SJSA1 (cell line): Measurements from ENCODE around the gene MAGI1. TPM values are rescaled to one million over a fixed set of nuclear protein-coding genes. Genes with fewer than 3 reads are reported as not detected.

Experiments
- DNase-seq, 2 experiments: peaks; one replicate each; pipeline ENCODE4 v3.0.0-alpha.2; 2015 to 2020; ENCODE audit warnings: low spot score in 2 of 2, low read depth in 1 of 2
- H3K27ac ChIP-seq: fragments of 250-450 bp; sonication (Bioruptor Pico); 2 replicates; pipeline ENCODE4 v1.5.1; 2020; ENCODE audit warnings: mild to moderate bottlenecking, moderate library complexity
- H3K27me3 ChIP-seq: fragments of 250-450 bp; sonication (Bioruptor Pico); replicated peaks from 2 replicates; pipeline ENCODE4 v1.5.1; 2020; ENCODE audit warnings: mild to moderate bottlenecking, moderate library complexity
- H3K36me3 ChIP-seq: fragments of 250-450 bp; sonication (Bioruptor Pico); 2 replicates; pipeline ENCODE4 v1.5.1; 2020; ENCODE audit warnings: mild to moderate bottlenecking
- H3K4me1 ChIP-seq: fragments of 250-450 bp; sonication (Bioruptor Pico); replicated peaks from 2 replicates; pipeline ENCODE4 v1.6.1; 2021; ENCODE audit warnings: mild to moderate bottlenecking
- H3K4me3 ChIP-seq: fragments of 250-450 bp; sonication (Bioruptor Pico); 2 replicates; pipeline ENCODE4 v1.5.1; 2020; ENCODE audit warnings: mild to moderate bottlenecking
- H3K9me3 ChIP-seq: fragments of 250-450 bp; sonication (Bioruptor Pico); replicated peaks from 2 replicates; pipeline ENCODE4 v1.5.1; 2020; ENCODE audit warnings: mild to moderate bottlenecking
- total RNA-seq: library from RNA; depleted of rRNA; stranded (reverse); fragments of >200 nt; shearing (Covaris generic); gene quantifications from 2 replicates; pipeline ENCODE4 v1.2.3, GENCODE V29; 2014; rRNA removed

Gene MAGI1
- total RNA-seq, 1 experiment from 2014 or later = 4.6 TPM

DNA sequence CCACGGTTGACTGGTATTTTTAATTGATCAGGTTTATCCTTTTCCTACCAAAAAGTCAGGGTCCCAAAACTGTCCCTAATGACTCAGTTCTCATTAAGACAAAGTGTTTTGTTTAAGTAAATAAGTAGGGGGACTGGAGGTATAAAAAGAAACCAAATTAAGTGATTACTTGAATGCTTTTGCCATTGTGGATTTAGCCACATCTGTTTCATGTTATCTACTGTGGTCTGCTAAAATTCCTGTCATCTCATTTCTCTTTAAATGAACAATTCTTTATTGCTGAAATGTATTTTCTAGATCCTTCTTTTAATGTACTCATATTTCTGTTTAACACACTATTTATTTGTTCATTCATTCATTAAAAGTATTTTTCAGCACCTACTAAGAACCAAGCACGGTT lies 725.1 kb downstream of the MAGI1 start:
- H3K27ac ChIP-seq = no peak overlapping the region
- no peaks in the 10 kb centered on the region for H3K27me3 ChIP-seq
- H3K36me3 ChIP-seq = no peaks in the 10 kb centered on the region
- H3K4me3 ChIP-seq = no peak overlapping the region
- H3K9me3 ChIP-seq = no peaks in the 10 kb centered on the region
- 0 out of 2 replicates have a peak, but pooled peaks cover 3% of the 10 kb centered on the region for H3K4me1 ChIP-seq
- DNase-seq = no peak

DNA sequence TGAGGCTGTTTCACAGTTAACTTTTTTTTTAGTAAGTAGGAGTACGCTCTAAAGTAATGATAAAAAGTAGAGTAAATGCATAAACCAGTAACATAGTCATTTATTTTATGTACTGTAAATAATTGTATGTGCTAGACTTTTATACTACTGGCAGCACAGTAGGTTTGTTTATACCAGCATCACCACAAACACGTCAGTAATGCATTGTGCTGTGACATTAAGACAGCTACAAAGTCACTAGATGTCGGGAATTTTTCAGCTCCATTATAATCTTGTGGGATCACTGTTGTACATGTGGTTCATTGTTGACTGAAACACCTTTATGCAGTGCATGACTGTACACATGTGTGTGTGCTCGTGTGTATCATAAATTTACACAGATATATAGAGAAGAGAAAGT lies 732.9 kb downstream of the MAGI1 start:
- DNase-seq = peak in 1 of 2 experiments; percentile 32
- Histone ChIP-seq H3K27ac (no peak overlapping the region), H3K4me3 (no peak overlapping the region), H3K36me3 (no peaks in the 10 kb centered on the region), H3K27me3 (no peaks in the 10 kb centered on the region), H3K4me1 (peaks cover 13% of the 10 kb centered on the region; the same call in 1 of the 2 replicates), H3K9me3 (no peaks in the 10 kb centered on the region)

Other genes with a start within 250 kb of the MAGI1 start
- gene SLC25A26, start 182.1 kb upstream of the MAGI1 start, total RNA-seq = 7.8 and 16.0 TPM in 2 replicates